ENCODE measurements around the gene HRH3. TPM values are rescaled to one million over a fixed set of nuclear protein-coding genes. Genes with fewer than 3 reads are reported as not detected.

The HRH3 gene
- total and polyA plus RNA-seq, 2 donors = 0.10 to 0.16 TPM

- H3K27ac ChIP-seq (ENCODE audit: low read depth) = no peak overlapping the region
- no peak for DNase-seq (ENCODE audit: extremely low spot score)
- no peak overlapping the region for H3K4me3 ChIP-seq (ENCODE audit: low read depth, low read length)
- H3K4me1 ChIP-seq (ENCODE audit: insufficient read depth) = no peaks in the 10 kb centered on the region
- 79% methylated on average over 24 of the region's 24 CpGs for WGBS
- H3K36me3 ChIP-seq (ENCODE audit: insufficient read depth) = no peaks in the 10 kb centered on the region
Measured at GRCh38 chr20:62254021-62254724, 34.1 kb upstream of the HRH3 start.

GRCh38 chr20:62253398-62253797, 33.3 kb upstream of the HRH3 start:
- H3K36me3 ChIP-seq (ENCODE audit: insufficient read depth) = no peaks in the 10 kb centered on the region
- WGBS = 93% methylated on average over 6 of the region's 6 CpGs
- DNase-seq (ENCODE audit: extremely low spot score) = no peak

GRCh38 chr20:62252342-62252966, 32.4 kb upstream of the HRH3 start:
- DNase-seq (ENCODE audit: extremely low spot score) = no peak
- H3K36me3 ChIP-seq (ENCODE audit: insufficient read depth) = no peaks in the 10 kb centered on the region
- no peak overlapping the region for H3K27ac ChIP-seq (ENCODE audit: low read depth)
- no peak overlapping the region for H3K4me3 ChIP-seq (ENCODE audit: low read depth, low read length)
- 88% methylated on average over 26 of the region's 26 CpGs for WGBS
- H3K4me1 ChIP-seq (ENCODE audit: insufficient read depth) = no peaks in the 10 kb centered on the region

More at GRCh38 chr20:62253398-62253797, 33.3 kb upstream of the HRH3 start:
- Histone ChIP-seq H3K27ac (ENCODE audit: low read depth) (no peak overlapping the region), H3K4me3 (ENCODE audit: low read depth, low read length) (no peak overlapping the region), H3K4me1 (ENCODE audit: insufficient read depth) (no peaks in the 10 kb centered on the region)

- H3K4me3 ChIP-seq (ENCODE audit: low read depth, low read length) = no peak overlapping the region
- 83% methylated on average over 6 of the region's 6 CpGs for WGBS
- DNase-seq (ENCODE audit: extremely low spot score) = no peak
- no peak overlapping the region for H3K27ac ChIP-seq (ENCODE audit: low read depth)
- H3K36me3 ChIP-seq (ENCODE audit: insufficient read depth) = no peaks in the 10 kb centered on the region
- no peaks in the 10 kb centered on the region for H3K4me1 ChIP-seq (ENCODE audit: insufficient read depth)
Measured at GRCh38 chr20:62248890-62249560, 28.9 kb upstream of the HRH3 start.

GRCh38 chr20:62246872-62247652, 27.0 kb upstream of the HRH3 start:
- Histone ChIP-seq H3K4me1 (ENCODE audit: insufficient read depth) (no peaks in the 10 kb centered on the region), H3K27ac (ENCODE audit: low read depth) (no peak overlapping the region), H3K4me3 (ENCODE audit: low read depth, low read length) (no peak overlapping the region), H3K36me3 (ENCODE audit: insufficient read depth) (no peaks in the 10 kb centered on the region)
- DNase-seq (ENCODE audit: extremely low spot score) = no peak
- 77% methylated on average over 22 of the region's 22 CpGs for WGBS

- no peak for DNase-seq (ENCODE audit: extremely low spot score)
- WGBS = 81% methylated on average over 8 of the region's 8 CpGs
- H3K4me3 ChIP-seq (ENCODE audit: low read depth, low read length) = no peak overlapping the region
- no peak overlapping the region for H3K27ac ChIP-seq (ENCODE audit: low read depth)
- no peaks in the 10 kb centered on the region for H3K4me1 ChIP-seq (ENCODE audit: insufficient read depth)
- H3K36me3 ChIP-seq (ENCODE audit: insufficient read depth) = peaks cover under 1% of the 10 kb centered on the region
Measured at GRCh38 chr20:62246431-62246830, 26.4 kb upstream of the HRH3 start.

GRCh38 chr20:62245911-62246280, 25.8 kb upstream of the HRH3 start:
- peaks cover 2% of the 10 kb centered on the region for H3K36me3 ChIP-seq (ENCODE audit: insufficient read depth)
- no peak for DNase-seq (ENCODE audit: extremely low spot score)
- 86% methylated on average over 19 of the region's 19 CpGs for WGBS
- no peak overlapping the region for H3K4me3 ChIP-seq (ENCODE audit: low read depth, low read length)
- no peaks in the 10 kb centered on the region for H3K4me1 ChIP-seq (ENCODE audit: insufficient read depth)
- no peak overlapping the region for H3K27ac ChIP-seq (ENCODE audit: low read depth)

GRCh38 chr20:62244644-62245108, 24.6 kb upstream of the HRH3 start:
- WGBS = 82% methylated on average over 17 of the region's 17 CpGs
- no peak overlapping the region for H3K4me3 ChIP-seq (ENCODE audit: low read depth, low read length)
- no peaks in the 10 kb centered on the region for H3K4me1 ChIP-seq (ENCODE audit: insufficient read depth)

GRCh38 chr20:62243906-62244515, 23.9 kb upstream of the HRH3 start:
- H3K4me1 ChIP-seq (ENCODE audit: insufficient read depth) = no peaks in the 10 kb centered on the region
- H3K36me3 ChIP-seq (ENCODE audit: insufficient read depth) = peaks cover 2% of the 10 kb centered on the region
- H3K4me3 ChIP-seq (ENCODE audit: low read depth, low read length) = no peak overlapping the region
- 88% methylated on average over 21 of the region's 21 CpGs for WGBS
- DNase-seq (ENCODE audit: extremely low spot score) = no peak
- H3K27ac ChIP-seq (ENCODE audit: low read depth) = no peak overlapping the region

More at GRCh38 chr20:62244644-62245108, 24.6 kb upstream of the HRH3 start:
- DNase-seq (ENCODE audit: extremely low spot score) = no peak
- H3K27ac ChIP-seq (ENCODE audit: low read depth) = no peak overlapping the region
- H3K36me3 ChIP-seq (ENCODE audit: insufficient read depth) = peaks cover 2% of the 10 kb centered on the region

GRCh38 chr20:62243106-62243505, 23.0 kb upstream of the HRH3 start:
- no peaks in the 10 kb centered on the region for H3K4me1 ChIP-seq (ENCODE audit: insufficient read depth)
- DNase-seq (ENCODE audit: extremely low spot score) = no peak
- no peak overlapping the region for H3K27ac ChIP-seq (ENCODE audit: low read depth)
- 82% methylated on average over 22 of the region's 22 CpGs for WGBS
- peaks cover 2% of the 10 kb centered on the region for H3K36me3 ChIP-seq (ENCODE audit: insufficient read depth)
- H3K4me3 ChIP-seq (ENCODE audit: low read depth, low read length) = no peak overlapping the region

GRCh38 chr20:62242176-62242575, 22.1 kb upstream of the HRH3 start:
- Histone ChIP-seq H3K36me3 (ENCODE audit: insufficient read depth) (peaks cover 2% of the 10 kb centered on the region), H3K27ac (ENCODE audit: low read depth) (no peak overlapping the region), H3K4me1 (ENCODE audit: insufficient read depth) (no peaks in the 10 kb centered on the region), H3K4me3 (ENCODE audit: low read depth, low read length) (no peak overlapping the region)
- DNase-seq (ENCODE audit: extremely low spot score) = no peak
- 72% methylated on average over 6 of the region's 6 CpGs for WGBS

GRCh38 chr20:62241506-62241905, 21.4 kb upstream of the HRH3 start:
- WGBS = 74% methylated on average over 10 of the region's 10 CpGs
- Histone ChIP-seq H3K36me3 (ENCODE audit: insufficient read depth) (peaks cover 2% of the 10 kb centered on the region), H3K4me1 (ENCODE audit: insufficient read depth) (no peaks in the 10 kb centered on the region), H3K27ac (ENCODE audit: low read depth) (peak overlapping the region; percentile 34), H3K4me3 (ENCODE audit: low read depth, low read length) (no peak overlapping the region)
- no peak for DNase-seq (ENCODE audit: extremely low spot score)

GRCh38 chr20:62240020-62240685, 20.1 kb upstream of the HRH3 start:
- Histone ChIP-seq H3K27ac (ENCODE audit: low read depth) (no peak overlapping the region), H3K4me1 (ENCODE audit: insufficient read depth) (no peaks in the 10 kb centered on the region), H3K36me3 (ENCODE audit: insufficient read depth) (peaks cover 2% of the 10 kb centered on the region), H3K4me3 (ENCODE audit: low read depth, low read length) (no peak overlapping the region)
- no peak for DNase-seq (ENCODE audit: extremely low spot score)
- WGBS = 91% methylated on average over 13 of the region's 13 CpGs
